ENCODE results near the gene RSPO3.

Gene RSPO3

GRCh38 chr6:127115084-127115655 is 3.3 kb upstream of the RSPO3 start:
- no peak for TF ChIP-seq CTCF (IDR thresholded peaks at IDR 0.05)
- H3K79me2 ChIP-seq, result no peaks in the 10 kb centered on the region
- no peak overlapping the region for H2AFZ ChIP-seq
- H3K27ac ChIP-seq, result no peak overlapping the region
- H3K4me2 ChIP-seq (ENCODE audit: low read length), result no peak overlapping the region
- no peaks in the 10 kb centered on the region for H3K9me3 ChIP-seq (ENCODE audit: control insufficient read depth, low read length)
- H3K9ac ChIP-seq, result no peak overlapping the region
- no peak overlapping the region for H3K4me3 ChIP-seq (ENCODE audit: low read depth, low read length)
- H3K36me3 ChIP-seq (ENCODE audit: control insufficient read depth, insufficient read depth, low read length), result no peaks in the 10 kb centered on the region
- no peaks in the 10 kb centered on the region for H3K27me3 ChIP-seq (ENCODE audit: control insufficient read depth, insufficient read depth, low read length)
- no peaks in the 10 kb centered on the region for H3K4me1 ChIP-seq

DNA sequence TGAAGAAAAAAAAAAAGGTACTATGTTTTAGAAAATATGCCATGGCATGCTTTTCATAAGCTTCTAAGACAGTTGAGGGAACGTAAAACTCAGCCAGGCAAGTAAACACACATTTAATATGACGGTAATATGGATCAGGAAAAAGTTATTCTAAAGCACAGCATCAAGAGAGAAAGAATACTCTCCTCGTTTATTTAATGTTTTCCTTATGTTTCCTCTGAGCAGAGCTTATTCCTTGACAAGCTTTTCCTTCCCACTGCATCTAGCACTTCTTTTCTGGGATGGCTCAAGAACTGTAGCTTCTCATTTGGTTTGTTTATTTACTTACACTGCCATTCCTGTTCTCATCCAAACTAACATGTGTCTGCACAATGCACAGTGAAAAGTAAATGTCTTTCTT is 2.7 kb upstream of the RSPO3 start:
- no peak overlapping the region for H3K9ac ChIP-seq
- no peaks in the 10 kb centered on the region for H3K79me2 ChIP-seq
- TF ChIP-seq CTCF (IDR thresholded peaks at IDR 0.05), result no peak
- peaks cover 1% of the 10 kb centered on the region for H3K27me3 ChIP-seq (ENCODE audit: control insufficient read depth, insufficient read depth, low read length)
- H2AFZ ChIP-seq, result no peak overlapping the region
- no peaks in the 10 kb centered on the region for H3K36me3 ChIP-seq (ENCODE audit: control insufficient read depth, insufficient read depth, low read length)
- no peak overlapping the region for H3K4me3 ChIP-seq (ENCODE audit: low read depth, low read length)
- H3K4me1 ChIP-seq, result no peaks in the 10 kb centered on the region
- H3K4me2 ChIP-seq (ENCODE audit: low read length), result no peak overlapping the region
- H3K9me3 ChIP-seq (ENCODE audit: control insufficient read depth, low read length), result no peaks in the 10 kb centered on the region
- no peak overlapping the region for H3K27ac ChIP-seq

DNA sequence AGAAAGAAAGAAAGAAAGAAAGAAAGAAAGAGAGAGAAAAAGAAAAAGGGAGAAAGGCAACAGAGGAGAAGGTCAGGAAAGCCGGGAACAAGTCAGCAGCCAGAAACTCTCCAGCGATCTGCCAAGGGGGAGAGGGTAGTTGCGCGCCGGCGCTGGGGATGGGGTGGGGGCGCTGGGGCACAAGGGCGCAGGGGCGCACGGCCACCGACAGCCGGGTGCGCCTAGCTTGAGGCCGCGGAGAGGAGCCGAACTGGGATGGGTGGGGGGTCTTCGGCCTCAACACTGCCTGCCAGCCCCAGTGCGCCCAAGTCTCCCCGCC is 533 bp upstream of the RSPO3 start:
- Histone ChIP-seq H3K4me2 (ENCODE audit: low read length) (peak overlapping the region; percentile 44), H3K9ac (no peak overlapping the region), H2AFZ (no peak overlapping the region), H3K36me3 (ENCODE audit: control insufficient read depth, insufficient read depth, low read length) (no peaks in the 10 kb centered on the region), H3K4me3 (ENCODE audit: low read depth, low read length) (no peak overlapping the region), H3K79me2 (no peaks in the 10 kb centered on the region), H3K9me3 (ENCODE audit: control insufficient read depth, low read length) (no peaks in the 10 kb centered on the region), H3K27me3 (ENCODE audit: control insufficient read depth, insufficient read depth, low read length) (peaks cover 6% of the 10 kb centered on the region), H3K27ac (no peak overlapping the region), H3K4me1 (no peaks in the 10 kb centered on the region)
- no peak for TF ChIP-seq CTCF (IDR thresholded peaks at IDR 0.05)

- peak overlapping the region; percentile 83 for H3K4me2 ChIP-seq (ENCODE audit: low read length)
- H3K79me2 ChIP-seq, result no peaks in the 10 kb centered on the region
- H3K4me3 ChIP-seq (ENCODE audit: low read depth, low read length), result peak overlapping the region; percentile 47
- H3K9me3 ChIP-seq (ENCODE audit: control insufficient read depth, low read length), result no peaks in the 10 kb centered on the region
- H3K4me1 ChIP-seq, result no peaks in the 10 kb centered on the region
- no peak overlapping the region for H3K27ac ChIP-seq
- TF ChIP-seq CTCF (IDR thresholded peaks at IDR 0.05), result no peak
- peaks cover 6% of the 10 kb centered on the region for H3K27me3 ChIP-seq (ENCODE audit: control insufficient read depth, insufficient read depth, low read length)
- H3K9ac ChIP-seq, result no peak overlapping the region
- H3K36me3 ChIP-seq (ENCODE audit: control insufficient read depth, insufficient read depth, low read length), result no peaks in the 10 kb centered on the region
- H2AFZ ChIP-seq, result peak overlapping the region; percentile 26
These were observed 891 bp downstream of the RSPO3 start for GRCh38 chr6:127119102-127120022.
